HepG2 (cell line): ENCODE data around the gene CD6. TPM values are rescaled to one million over a fixed set of nuclear protein-coding genes. Genes with fewer than 3 reads are reported as not detected.

Experiments used
- ATAC-seq: fragments of 200-7000 bp; cut with Tn5 transposase; 3 replicates; pipeline ENCODE4 v1.9.1; 2020; ENCODE audit warnings: mild to moderate bottlenecking, moderate library complexity
- BruUV-seq: library from RNA; stranded (reverse); fragments of 400-500 nt; replicated peaks from 2 replicates; lab custom pipeline; 2021; lab: Mats Ljungman, UMichigan
- CTCF ChIA-PET: fragments of 300-600 bp; formaldehyde crosslinking; extraction: SDS; loops from one replicate; lab custom pipeline; 2021; ENCODE audit warnings: low total read pairs, inconsistent platforms, low intra/inter-chr PET ratio; lab: Yijun Ruan, JAX
- POLR2A ChIA-PET: fragments of 350-600 bp; sonication (Branson Sonifier 250); formaldehyde crosslinking; loops from one replicate; lab custom pipeline; 2020; ENCODE audit warnings: antibody characterized with exemption, inconsistent platforms; lab: Yijun Ruan, JAX
- DNase-seq: peaks from one replicate; pipeline ENCODE4 v3.0.0-alpha.2; 2015; ENCODE audit warnings: low spot score
- FAIRE-seq: peaks from 3 replicates; lab custom pipeline; 2011; peaks lifted over from hg19 to GRCh38; lab: Jason Lieb, UNC
- H2AFZ ChIP-seq: one replicate; pipeline ENCODE4 v1.6.1; 2011; ENCODE audit warnings: low read length, inconsistent platforms
- H3K27ac ChIP-seq: fragments of 300-600 bp; 3 replicates; pipeline ENCODE4 v1.8.0; 2011; ENCODE audit warnings: mixed run types, mild to moderate bottlenecking, mixed read lengths, low read length, inconsistent platforms; ENCODE audit not compliant: insufficient read depth; ENCODE audit errors: extremely low read length
- H3K27me3 ChIP-seq, 2 experiments: fragments of 200-600 bp in 1 of 2; 2 replicates in 1 of 2; 3 replicates in 1 of 2; pipeline versions ENCODE4 v1.6.0 to v1.8.0; 2011; ENCODE audit warnings: low read length in 2 of 2, mild to moderate bottlenecking in 2 of 2, moderate library complexity in 2 of 2, inconsistent platforms in 1 of 2; ENCODE audit not compliant: insufficient read depth in 2 of 2, control insufficient read depth in 1 of 2
- H3K36me3 ChIP-seq, 2 experiments: fragments of 200-600 bp in 1 of 2; replicated peaks in 1 of 2; 2 replicates in 1 of 2; 3 replicates in 1 of 2; pipeline versions ENCODE4 v1.5.1 to v1.8.0; 2011; ENCODE audit warnings: low read length in 2 of 2, inconsistent platforms in 1 of 2; ENCODE audit not compliant: insufficient read depth in 2 of 2, control insufficient read depth in 1 of 2
- H3K4me1 ChIP-seq: 2 replicates; pipeline ENCODE4 v1.5.1; 2012; ENCODE audit warnings: low read length, inconsistent platforms; ENCODE audit not compliant: insufficient read depth
- H3K4me2 ChIP-seq: 2 replicates; pipeline ENCODE4 v1.6.0; 2011; ENCODE audit warnings: low read depth, low read length, inconsistent platforms
- H3K4me3 ChIP-seq, 3 experiments: fragments of 200-600 bp in 1 of 3; sonication (generic), shearing (Covaris generic) in 1 of 3; replicated peaks in 1 of 3; 2 replicates each; pipeline ENCODE4 v1.5.1; 2011 to 2016; ENCODE audit warnings: low read length in 3 of 3, inconsistent platforms in 2 of 3, low read depth in 2 of 3, mild to moderate bottlenecking in 2 of 3, control low read depth in 1 of 3, mixed read lengths in 1 of 3; ENCODE audit not compliant: insufficient read depth in 1 of 3
- H3K79me2 ChIP-seq: one replicate; pipeline ENCODE4 v1.6.1; 2011; ENCODE audit warnings: low read length, inconsistent platforms; ENCODE audit not compliant: insufficient read depth
- H3K9ac ChIP-seq: 2 replicates; pipeline ENCODE4 v1.6.0; 2011; ENCODE audit warnings: mild to moderate bottlenecking, low read depth, low read length, inconsistent platforms; ENCODE audit not compliant: insufficient read depth
- H3K9me3 ChIP-seq: 2 replicates; pipeline ENCODE4 v1.5.1; 2012; ENCODE audit warnings: mild to moderate bottlenecking, low read length
- H4K20me1 ChIP-seq: 2 replicates; pipeline ENCODE4 v1.6.0; 2011; ENCODE audit warnings: inconsistent platforms, mild to moderate bottlenecking, low read length, moderate library complexity; ENCODE audit not compliant: insufficient read depth
- BCLAF1 ChIP-seq: fragments of 450-650 bp; IDR thresholded peaks from 2 replicates; pipeline ENCODE4 v1.6.1; 2017; ENCODE audit warnings: mild to moderate bottlenecking
- HDAC1 ChIP-seq: sonication (generic); formaldehyde crosslinking; IDR thresholded peaks from 2 replicates; pipeline ENCODE4 v1.5.1; 2020; ENCODE audit warnings: mild to moderate bottlenecking, missing genetic modification reagents
- HES4 ChIP-seq: sonication (generic); formaldehyde crosslinking; IDR thresholded peaks from 2 replicates; pipeline ENCODE4 v1.9.0; 2021; ENCODE audit warnings: mild to moderate bottlenecking, missing genetic modification reagents, borderline replicate concordance
- PBX3 ChIP-seq: sonication (generic); formaldehyde crosslinking; IDR thresholded peaks from 2 replicates; pipeline ENCODE4 v1.8.1; 2023; ENCODE audit warnings: missing genetic modification reagents, inconsistent platforms, borderline replicate concordance
- RBFOX2 ChIP-seq: fragments of 200-400 bp; formaldehyde crosslinking; IDR thresholded peaks from 2 replicates; pipeline ENCODE4 v1.6.1; 2017; ENCODE audit warnings: low read depth, mild to moderate bottlenecking, low read length
- SAFB2 ChIP-seq: sonication (generic); formaldehyde crosslinking; IDR thresholded peaks from 2 replicates; pipeline ENCODE4 v1.5.1; 2020; ENCODE audit warnings: missing genetic modification reagents, low read depth, mild to moderate bottlenecking, borderline replicate concordance
- SALL2 ChIP-seq: sonication (generic); formaldehyde crosslinking; IDR thresholded peaks from 2 replicates; pipeline ENCODE4 v1.8.1; 2023; ENCODE audit warnings: mild to moderate bottlenecking, missing genetic modification reagents, inconsistent platforms
- TSC22D2 ChIP-seq: sonication (generic); formaldehyde crosslinking; IDR thresholded peaks from 2 replicates; pipeline ENCODE4 v1.5.1; 2020; ENCODE audit warnings: missing genetic modification reagents, mild to moderate bottlenecking, borderline replicate concordance
- ZBTB7A ChIP-seq: sonication (generic); formaldehyde crosslinking; IDR thresholded peaks from 2 replicates; pipeline ENCODE4 v1.8.0; 2022; ENCODE audit warnings: mild to moderate bottlenecking, missing genetic modification reagents
- ZNF18 ChIP-seq: sonication (generic); formaldehyde crosslinking; IDR thresholded peaks from 2 replicates; pipeline ENCODE4 v1.8.0; 2022; ENCODE audit warnings: mild to moderate bottlenecking, missing genetic modification reagents; ENCODE audit not compliant: insufficient replicate concordance
- ZNF326 ChIP-seq: sonication (generic); formaldehyde crosslinking; IDR thresholded peaks from 2 replicates; pipeline ENCODE4 v1.4.0; 2020; ENCODE audit warnings: missing genetic modification reagents, borderline replicate concordance
- ZNF343 ChIP-seq: sonication (generic); formaldehyde crosslinking; IDR thresholded peaks from 2 replicates; pipeline ENCODE4 v1.4.0; 2020; ENCODE audit warnings: mild to moderate bottlenecking, missing genetic modification reagents
- ZNF496 ChIP-seq: sonication (generic); formaldehyde crosslinking; IDR thresholded peaks from 2 replicates; pipeline ENCODE4 v1.8.1; 2023; ENCODE audit warnings: mild to moderate bottlenecking, moderate library complexity, missing genetic modification reagents; ENCODE audit not compliant: insufficient replicate concordance
- ZNF737 ChIP-seq: sonication (generic); formaldehyde crosslinking; IDR thresholded peaks from 2 replicates; pipeline ENCODE4 v1.5.0; 2020; ENCODE audit warnings: missing genetic modification reagents, mild to moderate bottlenecking, borderline replicate concordance
- ZNF770 ChIP-seq: sonication (generic); formaldehyde crosslinking; IDR thresholded peaks from 2 replicates; pipeline ENCODE4 v1.5.0; 2020; ENCODE audit warnings: mild to moderate bottlenecking, missing genetic modification reagents
- ZNF839 ChIP-seq: sonication (generic); formaldehyde crosslinking; IDR thresholded peaks from 2 replicates; pipeline ENCODE4 v1.4.0; 2020; ENCODE audit warnings: missing genetic modification reagents, mild to moderate bottlenecking, borderline replicate concordance
- WGBS: methylation state at CpG from one replicate; pipeline ENCODE4 v1.1.6; 2017; ENCODE audit warnings: low lambda C conversion rate; 5-methylcytosine and 5-hydroxymethylcytosine counted together
- in situ Hi-C: cut with HindIII; loops from 2 replicates; pipeline ENCODE4 v1.10.0; 2017; ENCODE audit warnings: low pct_unique_long_range_greater_than_20kb; ENCODE audit not compliant: extremely low pct_ligation_motif_present
- intact Hi-C: fragments of 100-400 bp; cut with micrococcal nuclease; formaldehyde crosslinking; loops from one replicate; pipeline ENCODE4 v1.10.0; 2022; ENCODE audit not compliant: unreplicated experiment
- polyA plus RNA-seq, 8 experiments: library from polyadenylated mRNA; depleted of rRNA in 3 of 8; stranded (reverse) in 7 of 8; unstranded in 1 of 8; fragments of >200 nt; fragmentation: Illumina TruSeq in 4 of 8; extraction: Trizol in 4 of 8; gene quantifications; 2 replicates each; pipeline versions ENCODE4 v1.2.1 to v1.2.3, GENCODE V29; 2011 to 2016; ENCODE audit warnings: low read depth in 4 of 8, missing spikeins in 1 of 8, mixed read lengths in 1 of 8; ENCODE audit not compliant: insufficient read depth in 1 of 8
- total RNA-seq, 5 experiments: library from RNA; depleted of rRNA; stranded (reverse); fragments of >200 nt; fragmentation: Illumina TruSeq; extraction: Trizol; gene quantifications; 2 replicates each; pipeline ENCODE4 v1.2.3, GENCODE V29; 2016; ENCODE audit warnings: low read depth in 1 of 5

Gene CD6
- total and polyA plus RNA-seq, 2 of the 13 experiments (the other 11 are each of a cell fraction or from before 2014, with no cell fraction given): not detected

- Histone ChIP-seq H3K4me3 (no peak overlapping the region), H2AFZ (no peak overlapping the region), H3K4me1 (no peaks in the 10 kb centered on the region), H3K9me3 (no peaks in the 10 kb centered on the region), H3K27ac (no peak overlapping the region), H4K20me1 (no peaks in the 10 kb centered on the region), H3K36me3 (no peaks in the 10 kb centered on the region), H3K9ac (no peak overlapping the region), H3K4me2 (no peak overlapping the region), H3K27me3 (peaks cover 11 to 86% of the 10 kb centered on the region in 2 experiments), H3K79me2 (no peaks in the 10 kb centered on the region)
- intact Hi-C loops: no loop called here
- POLR2A ChIA-PET: no interaction called here
- in situ Hi-C loops: no loop called here
- BruUV-seq: no TSS peak
- no peak for TF ChIP-seq SAFB2
- TF ChIP-seq TSC22D2: no peak
- TF ChIP-seq HES4 (CRISPR knock-in tag): no peak
- TF ChIP-seq ZNF839 (CRISPR knock-in tag): no peak
- TF ChIP-seq ZNF496 (CRISPR knock-in tag): no peak
- no peak for TF ChIP-seq SALL2
- no peak for TF ChIP-seq HDAC1 (CRISPR knock-in tag)
- no peak for TF ChIP-seq ZNF18 (CRISPR knock-in tag)
- no peak for TF ChIP-seq BCLAF1
- no peak for TF ChIP-seq ZNF343 (CRISPR knock-in tag)
- TF ChIP-seq ZNF326 (CRISPR knock-in tag): no peak
- no peak for TF ChIP-seq ZBTB7A (CRISPR knock-in tag)
- TF ChIP-seq PBX3: no peak
- no peak for TF ChIP-seq ZNF770
- TF ChIP-seq ZNF737 (CRISPR knock-in tag): no peak
- TF ChIP-seq RBFOX2: no peak
- WGBS: 11% methylated on average over 16 of the region's 16 CpGs
- FAIRE-seq: no peak
- CTCF ChIA-PET: no interaction called here
- ATAC-seq: no peak
- no peak for DNase-seq
Observed at GRCh38 chr11:61010466-61011228, 39.2 kb downstream of the CD6 start.
